DOHH2 (cell line): Measurements from ENCODE around the gene CRYBB3.

Experiments used
- H3F3A ChIP-seq: fragments of 200-600 bp; sonication (generic), shearing (Covaris generic); 2 replicates; pipeline ENCODE4 v1.6.0; 2016; ENCODE audit warnings: antibody characterized with exemption, mild to moderate bottlenecking; ENCODE audit not compliant: control insufficient read depth, insufficient read depth
- H3K27ac ChIP-seq: fragments of 200-600 bp; sonication (generic); 2 replicates; pipeline ENCODE4 v1.5.1; 2014; ENCODE audit warnings: low read depth, mild to moderate bottlenecking, low read length, moderate library complexity
- H3K27me3 ChIP-seq: fragments of 200-600 bp; sonication (generic); 2 replicates; pipeline ENCODE4 v1.6.1; 2014; ENCODE audit warnings: mild to moderate bottlenecking, low read length, mixed read lengths; ENCODE audit not compliant: control insufficient read depth
- H3K36me3 ChIP-seq: fragments of 200-600 bp; sonication (generic); 2 replicates; pipeline ENCODE4 v1.6.1; 2014; ENCODE audit warnings: mild to moderate bottlenecking, low read length, moderate library complexity, mixed read lengths; ENCODE audit not compliant: control insufficient read depth
- H3K4me1 ChIP-seq: fragments of 200-600 bp; sonication (generic); 2 replicates; pipeline ENCODE4 v1.6.1; 2014; ENCODE audit warnings: mild to moderate bottlenecking, low read length, mixed read lengths; ENCODE audit not compliant: control insufficient read depth
- H3K4me2 ChIP-seq: fragments of 200-600 bp; sonication (generic); 2 replicates; pipeline ENCODE4 v1.6.0; 2014; ENCODE audit warnings: mild to moderate bottlenecking, low read length, moderate library complexity
- H3K4me3 ChIP-seq: fragments of 200-600 bp; sonication (generic); 2 replicates; pipeline ENCODE4 v1.5.1; 2014; ENCODE audit warnings: mild to moderate bottlenecking, low read length, mixed read lengths
- H3K79me2 ChIP-seq: fragments of 200-600 bp; sonication (generic); 2 replicates; pipeline ENCODE4 v1.6.1; 2014; ENCODE audit warnings: mild to moderate bottlenecking, low read length, mixed read lengths; ENCODE audit not compliant: control insufficient read depth
- H3K9me2 ChIP-seq: fragments of 200-600 bp; sonication (generic); replicated peaks from 2 replicates; pipeline ENCODE4 v1.6.1; 2014; ENCODE audit warnings: mild to moderate bottlenecking, low read length, mixed read lengths; ENCODE audit not compliant: control insufficient read depth
- H3K9me3 ChIP-seq: fragments of 200-600 bp; sonication (generic); 2 replicates; pipeline ENCODE4 v1.6.1; 2014; ENCODE audit warnings: antibody characterized with exemption, low read length, mixed read lengths; ENCODE audit not compliant: control insufficient read depth, insufficient read depth
- H4K20me1 ChIP-seq: fragments of 200-600 bp; sonication (generic); 2 replicates; pipeline ENCODE4 v1.6.0; 2014; ENCODE audit warnings: low read depth, mild to moderate bottlenecking, antibody characterized with exemption, low read length, moderate library complexity; ENCODE audit not compliant: control insufficient read depth, insufficient read depth
- EZH2phosphoT487 ChIP-seq: fragments of 200-600 bp; sonication (generic); IDR thresholded peaks from 2 replicates; pipeline ENCODE4 v1.6.1; 2017; ENCODE audit warnings: borderline replicate concordance, mild to moderate bottlenecking, antibody characterized with exemption, low read length, moderate library complexity, mixed read lengths
- TF ChIP-seq, protein P1 (sequence below): fragments of 200-600 bp; sonication (generic); IDR thresholded peaks from one replicate; pipeline ENCODE4 v1.5.1; 2014; ENCODE audit warnings: antibody characterized with exemption, mild to moderate bottlenecking, low read depth, low read length; ENCODE audit not compliant: poor library complexity, severe bottlenecking

CRYBB3 gene

DNA sequence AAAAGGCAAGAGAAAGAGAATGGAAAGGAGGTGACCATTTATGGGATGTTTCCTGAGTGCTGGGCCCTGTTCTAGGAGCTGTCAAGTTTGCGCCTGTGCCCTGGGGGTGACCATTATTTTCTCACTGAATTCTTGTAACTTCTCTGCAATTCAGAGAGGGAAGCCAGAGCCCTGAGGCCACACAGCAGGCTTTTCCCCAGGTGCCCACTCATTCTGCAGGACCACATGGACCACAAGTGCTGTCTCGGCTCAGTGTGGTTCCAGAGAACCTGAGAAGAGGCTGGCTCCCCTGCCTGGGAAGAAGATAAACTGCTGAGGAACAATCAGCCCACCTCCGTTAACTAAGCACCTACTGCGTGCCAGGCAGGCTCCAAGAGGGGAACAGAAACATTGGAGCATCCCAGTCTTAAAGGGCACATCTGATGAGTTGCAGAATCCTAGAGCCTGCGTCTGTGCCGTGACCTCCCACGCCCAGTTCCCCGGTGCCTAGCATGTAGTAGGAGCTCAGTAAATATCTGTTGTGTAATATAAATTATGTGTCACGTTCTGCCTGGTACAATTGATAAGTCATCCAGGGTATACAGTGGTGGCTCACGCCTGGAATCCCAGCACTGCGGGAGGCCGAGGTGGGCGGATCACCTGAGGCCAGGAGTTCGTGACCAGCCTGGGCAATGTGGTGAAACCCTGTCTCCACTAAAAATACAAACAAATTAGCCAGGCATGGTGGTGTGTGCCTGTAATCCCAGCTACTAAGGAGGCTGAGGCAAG is 31.6 kb upstream of the CRYBB3 start:
- Histone ChIP-seq H3K79me2 (no peaks in the 10 kb centered on the region), H3K27ac (no peak overlapping the region), H3K4me3 (no peak overlapping the region), H3K9me2 (no peaks in the 10 kb centered on the region), H4K20me1 (no peaks in the 10 kb centered on the region), H3K4me1 (no peaks in the 10 kb centered on the region), H3F3A (no peaks in the 10 kb centered on the region), H3K4me2 (no peak overlapping the region), H3K9me3 (no peaks in the 10 kb centered on the region), H3K36me3 (no peaks in the 10 kb centered on the region), H3K27me3 (no peaks in the 10 kb centered on the region)
- TF ChIP-seq EZH2phosphoT487: no peak
- TF ChIP-seq, protein P1, sequence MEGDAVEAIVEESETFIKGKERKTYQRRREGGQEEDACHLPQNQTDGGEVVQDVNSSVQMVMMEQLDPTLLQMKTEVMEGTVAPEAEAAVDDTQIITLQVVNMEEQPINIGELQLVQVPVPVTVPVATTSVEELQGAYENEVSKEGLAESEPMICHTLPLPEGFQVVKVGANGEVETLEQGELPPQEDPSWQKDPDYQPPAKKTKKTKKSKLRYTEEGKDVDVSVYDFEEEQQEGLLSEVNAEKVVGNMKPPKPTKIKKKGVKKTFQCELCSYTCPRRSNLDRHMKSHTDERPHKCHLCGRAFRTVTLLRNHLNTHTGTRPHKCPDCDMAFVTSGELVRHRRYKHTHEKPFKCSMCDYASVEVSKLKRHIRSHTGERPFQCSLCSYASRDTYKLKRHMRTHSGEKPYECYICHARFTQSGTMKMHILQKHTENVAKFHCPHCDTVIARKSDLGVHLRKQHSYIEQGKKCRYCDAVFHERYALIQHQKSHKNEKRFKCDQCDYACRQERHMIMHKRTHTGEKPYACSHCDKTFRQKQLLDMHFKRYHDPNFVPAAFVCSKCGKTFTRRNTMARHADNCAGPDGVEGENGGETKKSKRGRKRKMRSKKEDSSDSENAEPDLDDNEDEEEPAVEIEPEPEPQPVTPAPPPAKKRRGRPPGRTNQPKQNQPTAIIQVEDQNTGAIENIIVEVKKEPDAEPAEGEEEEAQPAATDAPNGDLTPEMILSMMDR: no peak

DNA sequence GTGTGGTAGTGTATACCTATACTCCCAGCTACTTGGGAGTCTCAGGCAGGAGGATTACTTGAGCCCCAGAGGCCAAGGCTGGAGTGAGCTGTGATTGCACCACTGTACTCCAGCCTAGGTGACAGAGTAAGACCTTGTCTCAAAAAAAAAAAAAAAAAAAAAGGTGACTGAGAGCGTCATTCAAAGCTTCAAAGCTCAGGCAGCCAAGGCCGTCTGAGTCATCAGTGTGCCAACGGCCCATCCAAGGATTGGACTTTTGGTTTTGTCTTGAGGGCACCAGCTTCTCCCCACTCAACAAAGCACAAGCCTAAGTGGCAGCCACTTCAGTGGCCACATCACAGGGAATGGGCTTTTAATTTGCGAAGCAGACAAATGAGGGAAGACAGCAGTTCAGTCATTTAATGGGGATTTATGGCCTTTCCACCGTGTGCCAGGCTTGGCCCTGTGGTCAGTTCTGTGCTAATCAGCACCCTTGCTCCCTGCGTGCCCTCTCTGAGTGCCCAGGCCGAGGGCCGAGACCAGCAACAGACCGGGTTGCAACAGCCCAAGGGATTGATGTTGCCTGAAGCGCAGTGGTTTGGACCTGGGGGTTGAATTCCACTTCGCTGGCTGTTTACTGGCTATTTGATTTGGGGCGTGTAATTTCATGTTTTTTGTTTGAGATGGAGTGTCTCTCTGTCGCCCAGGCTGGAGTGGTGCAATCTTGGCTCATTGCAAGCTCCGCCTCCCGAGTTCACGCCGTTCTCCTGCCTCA is 30.2 kb upstream of the CRYBB3 start:
- H3K4me1 ChIP-seq: no peaks in the 10 kb centered on the region
- no peaks in the 10 kb centered on the region for H3K79me2 ChIP-seq
- H3K36me3 ChIP-seq: no peaks in the 10 kb centered on the region
- H3K4me2 ChIP-seq: no peak overlapping the region
- H4K20me1 ChIP-seq: no peaks in the 10 kb centered on the region
- H3K27ac ChIP-seq: no peak overlapping the region
- no peak overlapping the region for H3K4me3 ChIP-seq
- no peaks in the 10 kb centered on the region for H3F3A ChIP-seq
- no peaks in the 10 kb centered on the region for H3K9me3 ChIP-seq
- TF ChIP-seq, protein P1: no peak
- TF ChIP-seq EZH2phosphoT487: no peak
- H3K27me3 ChIP-seq: no peaks in the 10 kb centered on the region
- no peaks in the 10 kb centered on the region for H3K9me2 ChIP-seq

DNA sequence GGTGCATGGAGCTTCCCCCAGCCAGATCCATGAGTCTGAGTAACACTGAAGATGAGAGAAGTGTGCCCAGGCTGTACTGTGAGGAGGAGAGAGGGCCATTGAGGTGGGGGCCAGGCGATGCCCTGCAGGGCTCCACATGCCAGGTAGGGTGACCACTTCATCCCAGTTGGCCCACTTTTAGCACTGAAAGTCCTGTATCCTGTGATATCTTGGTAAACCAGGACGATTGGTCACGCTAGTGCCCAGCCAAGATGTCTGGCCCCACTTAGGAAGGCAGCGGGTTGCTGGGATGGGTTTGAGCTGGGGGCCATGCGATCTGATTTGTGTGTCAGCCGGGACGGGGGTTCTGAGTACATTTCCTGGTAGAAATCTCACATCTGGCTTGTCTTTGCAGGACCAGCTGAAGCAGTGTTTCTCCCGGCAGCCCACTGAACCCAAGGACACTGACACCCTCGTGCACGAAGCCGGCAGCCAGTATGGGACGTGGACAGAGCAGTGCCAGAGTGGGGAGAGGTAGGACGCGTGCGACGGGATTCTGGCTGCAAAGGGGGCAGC is 29.2 kb upstream of the CRYBB3 start:
- H3K27me3 ChIP-seq: no peaks in the 10 kb centered on the region
- no peaks in the 10 kb centered on the region for H3F3A ChIP-seq
- no peaks in the 10 kb centered on the region for H3K79me2 ChIP-seq
- no peaks in the 10 kb centered on the region for H3K9me3 ChIP-seq
- no peak overlapping the region for H3K4me2 ChIP-seq
- H3K9me2 ChIP-seq: no peaks in the 10 kb centered on the region
- no peak overlapping the region for H3K27ac ChIP-seq
- H3K4me3 ChIP-seq: no peak overlapping the region
- no peaks in the 10 kb centered on the region; the same call in 1 of the 2 replicates for H4K20me1 ChIP-seq
- no peaks in the 10 kb centered on the region for H3K36me3 ChIP-seq
- H3K4me1 ChIP-seq: no peaks in the 10 kb centered on the region
- no peak for TF ChIP-seq EZH2phosphoT487
- TF ChIP-seq, protein P1: no peak
